Measurements from ENCODE around the gene TMEM200B.

DNA sequence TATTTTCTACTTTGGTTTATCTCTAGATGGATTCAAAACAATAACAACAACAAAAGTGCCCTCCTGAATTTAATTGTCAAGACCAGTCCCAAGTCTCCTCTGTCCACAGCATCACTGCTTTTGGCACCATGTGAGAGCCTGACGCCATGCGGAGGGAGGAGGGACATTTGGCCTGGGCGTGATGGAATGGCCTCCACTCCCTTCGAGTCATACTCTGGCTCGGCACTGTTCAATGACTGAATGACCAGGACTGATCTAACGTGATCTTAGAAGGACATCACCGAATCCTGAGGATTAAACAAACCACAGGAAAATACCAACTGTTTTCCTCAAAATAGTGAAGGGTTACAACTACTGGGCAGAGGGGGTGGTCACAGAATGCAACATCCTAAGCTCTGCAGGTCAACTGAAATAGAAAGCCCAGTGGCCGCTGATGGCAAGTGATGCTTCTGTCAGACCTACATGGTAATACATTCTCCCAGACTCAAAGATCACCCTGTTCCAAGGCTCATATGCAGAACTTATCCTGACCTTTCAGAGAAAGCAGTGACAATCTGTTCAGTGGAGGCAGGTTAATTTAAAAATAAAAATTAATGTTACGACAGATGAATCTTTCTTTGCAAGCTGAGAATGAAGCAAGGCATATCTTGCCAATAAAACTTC, 38.9 kb upstream of the TMEM200B start:
- TF ChIP-seq, protein P1, sequence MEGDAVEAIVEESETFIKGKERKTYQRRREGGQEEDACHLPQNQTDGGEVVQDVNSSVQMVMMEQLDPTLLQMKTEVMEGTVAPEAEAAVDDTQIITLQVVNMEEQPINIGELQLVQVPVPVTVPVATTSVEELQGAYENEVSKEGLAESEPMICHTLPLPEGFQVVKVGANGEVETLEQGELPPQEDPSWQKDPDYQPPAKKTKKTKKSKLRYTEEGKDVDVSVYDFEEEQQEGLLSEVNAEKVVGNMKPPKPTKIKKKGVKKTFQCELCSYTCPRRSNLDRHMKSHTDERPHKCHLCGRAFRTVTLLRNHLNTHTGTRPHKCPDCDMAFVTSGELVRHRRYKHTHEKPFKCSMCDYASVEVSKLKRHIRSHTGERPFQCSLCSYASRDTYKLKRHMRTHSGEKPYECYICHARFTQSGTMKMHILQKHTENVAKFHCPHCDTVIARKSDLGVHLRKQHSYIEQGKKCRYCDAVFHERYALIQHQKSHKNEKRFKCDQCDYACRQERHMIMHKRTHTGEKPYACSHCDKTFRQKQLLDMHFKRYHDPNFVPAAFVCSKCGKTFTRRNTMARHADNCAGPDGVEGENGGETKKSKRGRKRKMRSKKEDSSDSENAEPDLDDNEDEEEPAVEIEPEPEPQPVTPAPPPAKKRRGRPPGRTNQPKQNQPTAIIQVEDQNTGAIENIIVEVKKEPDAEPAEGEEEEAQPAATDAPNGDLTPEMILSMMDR (IDR thresholded peaks at IDR 0.05) = no peak
- TF ChIP-seq POLR2A (IDR thresholded peaks at IDR 0.05) = no peak
